H9 (cell line): Measurements from ENCODE around the gene HHLA2. TPM values are rescaled to one million over a fixed set of nuclear protein-coding genes. Genes with fewer than 3 reads are reported as not detected.

Experiments
- DNase-seq: peaks from one replicate; pipeline ENCODE4 v3.0.0-alpha.2; 2017
- H2AFZ ChIP-seq: one replicate; pipeline ENCODE4 v1.6.1; 2013; ENCODE audit warnings: mild to moderate bottlenecking, low read length, control low read depth, moderate library complexity
- H2AK5ac ChIP-seq: 2 replicates; pipeline ENCODE4 v1.6.1; 2013; ENCODE audit warnings: low read length, control low read depth, mixed read lengths; ENCODE audit not compliant: insufficient read length
- H2BK120ac ChIP-seq: one replicate; pipeline ENCODE4 v1.6.1; 2013; ENCODE audit warnings: low read depth, mild to moderate bottlenecking, low read length, control low read depth, inconsistent platforms; ENCODE audit not compliant: poor library complexity, severe bottlenecking
- H2BK12ac ChIP-seq: 2 replicates; pipeline ENCODE4 v1.6.1; 2013; ENCODE audit warnings: low read length, control low read depth, mixed read lengths, low read depth; ENCODE audit not compliant: insufficient read length
- H2BK15ac ChIP-seq: 2 replicates; pipeline ENCODE4 v1.6.1; 2013; ENCODE audit warnings: low read depth, low read length, control low read depth
- H2BK20ac ChIP-seq: one replicate; pipeline ENCODE4 v1.6.1; 2013; ENCODE audit warnings: low read depth, mild to moderate bottlenecking, low read length, control low read depth, inconsistent platforms; ENCODE audit not compliant: poor library complexity, severe bottlenecking
- H2BK5ac ChIP-seq: 2 replicates; pipeline ENCODE4 v1.6.1; 2013; ENCODE audit warnings: low read length, control low read depth, mixed read lengths; ENCODE audit not compliant: insufficient read length
- H3K14ac ChIP-seq: 2 replicates; pipeline ENCODE4 v1.6.1; 2013; ENCODE audit warnings: low read length, control low read depth; ENCODE audit not compliant: insufficient read depth
- H3K18ac ChIP-seq: 2 replicates; pipeline ENCODE4 v1.6.1; 2013; ENCODE audit warnings: low read depth, mild to moderate bottlenecking, mixed read lengths, low read length, control low read depth; ENCODE audit not compliant: insufficient read length
- H3K23ac ChIP-seq: 2 replicates; pipeline ENCODE4 v1.6.1; 2013; ENCODE audit warnings: low read length, control low read depth, mixed read lengths, low read depth; ENCODE audit not compliant: insufficient read length
- H3K23me2 ChIP-seq: 2 replicates; pipeline ENCODE4 v1.6.1; 2013; ENCODE audit warnings: low read depth, mild to moderate bottlenecking, mixed read lengths, low read length, control low read depth; ENCODE audit not compliant: insufficient read length, poor library complexity, severe bottlenecking
- H3K27ac ChIP-seq: 2 replicates; pipeline ENCODE4 v1.5.1; 2013; ENCODE audit warnings: low read length, control low read depth, mixed read lengths, low read depth; ENCODE audit not compliant: insufficient read length
- H3K27me3 ChIP-seq: 2 replicates; pipeline ENCODE4 v1.6.1; 2013; ENCODE audit warnings: low read length, control low read depth, inconsistent platforms; ENCODE audit not compliant: insufficient read depth
- H3K4ac ChIP-seq: 2 replicates; pipeline ENCODE4 v1.6.1; 2013; ENCODE audit warnings: low read depth, mild to moderate bottlenecking, control low read depth, inconsistent platforms, low read length, moderate library complexity
- H3K4me1 ChIP-seq: 2 replicates; pipeline ENCODE4 v1.6.1; 2013; ENCODE audit warnings: low read length, control low read depth, inconsistent platforms; ENCODE audit not compliant: insufficient read depth
- H3K4me2 ChIP-seq: 2 replicates; pipeline ENCODE4 v1.6.1; 2013; ENCODE audit warnings: low read length, control low read depth, mixed read lengths; ENCODE audit not compliant: insufficient read length, insufficient read depth
- H3K56ac ChIP-seq: 2 replicates; pipeline ENCODE4 v1.6.1; 2013; ENCODE audit warnings: low read depth, mild to moderate bottlenecking, mixed read lengths, low read length, control low read depth; ENCODE audit not compliant: insufficient read length
- H3K79me1 ChIP-seq: 2 replicates; pipeline ENCODE4 v1.6.1; 2013; ENCODE audit warnings: low read depth, mild to moderate bottlenecking, moderate library complexity, low read length, control low read depth, inconsistent platforms; ENCODE audit not compliant: insufficient read depth, poor library complexity, severe bottlenecking
- H3K79me2 ChIP-seq: 2 replicates; pipeline ENCODE4 v1.6.1; 2013; ENCODE audit warnings: low read length, control low read depth, inconsistent platforms; ENCODE audit not compliant: insufficient read depth
- H3K9ac ChIP-seq: 2 replicates; pipeline ENCODE4 v1.6.1; 2013; ENCODE audit warnings: low read length, control low read depth, mixed read lengths; ENCODE audit not compliant: insufficient read length; ENCODE audit errors: extremely low read depth
- H3K9me3 ChIP-seq: one replicate; pipeline ENCODE4 v1.6.1; 2013; ENCODE audit warnings: low read depth, low read length, inconsistent platforms; ENCODE audit not compliant: control insufficient read depth
- H3T11ph ChIP-seq: one replicate; pipeline ENCODE4 v1.6.1; 2013; ENCODE audit warnings: mild to moderate bottlenecking, low read length, control low read depth, inconsistent platforms
- H4K20me1 ChIP-seq: one replicate; pipeline ENCODE4 v1.6.1; 2013; ENCODE audit not compliant: control insufficient read depth, insufficient read length, insufficient read depth
- H4K5ac ChIP-seq: 2 replicates; pipeline ENCODE4 v1.6.1; 2013; ENCODE audit warnings: low read depth, mild to moderate bottlenecking, mixed read lengths, low read length, control low read depth; ENCODE audit not compliant: insufficient read length
- H4K8ac ChIP-seq: replicated peaks from 2 replicates; pipeline ENCODE4 v1.6.1; 2013; ENCODE audit warnings: low read length, control low read depth, mixed read lengths, low read depth; ENCODE audit not compliant: insufficient read length
- H4K91ac ChIP-seq: 2 replicates; pipeline ENCODE4 v1.6.1; 2013; ENCODE audit warnings: low read depth, mild to moderate bottlenecking, moderate library complexity, mixed read lengths, low read length, control low read depth; ENCODE audit not compliant: insufficient read length
- H3K27ac Mint-ChIP-seq, 3 experiments: 2 replicates in 2 of 3; 3 replicates in 1 of 3; pipeline ENCODE4 v1.8.0; 2020 to 2021; ENCODE audit warnings: mixed read lengths in 3 of 3, mild to moderate bottlenecking in 1 of 3, moderate library complexity in 1 of 3
- H3K27me3 Mint-ChIP-seq: 2 replicates; pipeline ENCODE4 v1.8.0; 2021; ENCODE audit warnings: low read depth, mild to moderate bottlenecking, moderate library complexity, mixed read lengths
- H3K36me3 Mint-ChIP-seq, 3 experiments: 2 replicates in 2 of 3; 3 replicates in 1 of 3; pipeline ENCODE4 v1.8.0; 2020 to 2021; ENCODE audit warnings: low read depth in 3 of 3, mixed read lengths in 3 of 3; ENCODE audit not compliant: insufficient read depth in 1 of 3
- H3K4me1 Mint-ChIP-seq, 2 experiments: 2 replicates each; pipeline ENCODE4 v1.8.0; 2020; ENCODE audit warnings: mixed read lengths in 2 of 2
- H3K4me3 Mint-ChIP-seq, 2 experiments: 2 replicates in 1 of 2; 3 replicates in 1 of 2; pipeline ENCODE4 v1.8.0; 2020 to 2021; ENCODE audit warnings: mild to moderate bottlenecking in 2 of 2, mixed read lengths in 2 of 2, moderate library complexity in 1 of 2
- H3K9me3 Mint-ChIP-seq, 2 experiments: 2 replicates in 1 of 2; 3 replicates in 1 of 2; pipeline ENCODE4 v1.8.0; 2020; ENCODE audit warnings: mild to moderate bottlenecking in 2 of 2, mixed read lengths in 2 of 2, moderate library complexity in 1 of 2
- CTCF ChIP-seq: fragments of 200-600 bp; sonication (generic); conservative IDR thresholded peaks from 3 replicates; pipeline ENCODE4 v1.8.0; 2021; ENCODE audit warnings: antibody characterized with exemption, mild to moderate bottlenecking
- WGBS: extraction: QIAGEN DNeasy Blood & Tissue Kit; methylation state at CpG from one replicate; pipeline ENCODE4 v1.1.7; 2013; ENCODE audit warnings: missing lambda C conversion rate, low lambda C conversion rate, mixed read lengths; ENCODE audit not compliant: insufficient read length; ENCODE audit errors: extremely low coverage; 5-methylcytosine and 5-hydroxymethylcytosine counted together
- total RNA-seq: library from RNA; stranded (reverse); gene quantifications from 2 replicates; pipeline ENCODE4 v1.2.1, GENCODE V29; 2021

HHLA2 gene
- total RNA-seq, 1 experiment from 2014 or later = not detected

DNA sequence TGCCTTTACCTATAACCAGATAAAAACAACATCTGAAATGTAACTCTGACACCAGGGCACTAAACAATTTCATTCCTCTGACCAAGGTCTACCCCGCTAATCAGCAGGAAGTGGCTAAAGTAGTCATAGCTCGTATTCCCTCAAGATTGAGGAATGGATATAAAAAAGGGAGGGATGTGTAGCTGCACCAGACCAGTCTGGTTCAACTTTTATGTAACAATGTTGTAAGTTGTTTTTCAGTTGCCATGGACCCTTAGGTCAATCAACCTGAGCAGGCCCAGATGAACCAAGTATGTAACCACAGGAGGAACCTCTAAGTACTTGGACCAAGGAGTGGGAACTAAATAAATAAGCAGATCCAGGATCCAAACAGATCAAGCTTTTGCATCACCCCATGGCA, 45.7 kb upstream of the HHLA2 start:
- no peak for DNase-seq
- no peaks in the 10 kb centered on the region for H3K4me1 ChIP-seq
- no peak overlapping the region for H3K18ac ChIP-seq
- H3K27me3 ChIP-seq = no peaks in the 10 kb centered on the region
- H3K27me3 Mint-ChIP-seq = no peaks in the 10 kb centered on the region
- peaks cover 1 to 3% of the 10 kb centered on the region in 2 experiments; a peak in 4 of 5 replicates for H3K9me3 Mint-ChIP-seq
- no peak overlapping the region for H4K91ac ChIP-seq
- H3K27ac ChIP-seq = no peak overlapping the region
- no peaks in the 10 kb centered on the region for H3K79me1 ChIP-seq
- H3K27ac Mint-ChIP-seq = no peak overlapping the region
- H3K9me3 ChIP-seq = no peaks in the 10 kb centered on the region
- H2BK12ac ChIP-seq = no peak overlapping the region
- H3K14ac ChIP-seq = no peak overlapping the region
- H3K36me3 Mint-ChIP-seq = peaks cover 0 to under 1% (median 0%) of the 10 kb centered on the region in 3 experiments; a peak in 3 of 7 replicates
- no peak overlapping the region for H3K9ac ChIP-seq
- H3K79me2 ChIP-seq = no peaks in the 10 kb centered on the region
- no peak overlapping the region for H3K56ac ChIP-seq
- no peak overlapping the region for H2AFZ ChIP-seq
- WGBS = no CpG with 5 or more reads among the region's 2 CpGs
- H3K4ac ChIP-seq = no peak overlapping the region
- H2AK5ac ChIP-seq = no peak overlapping the region
- no peak overlapping the region for H3K4me3 Mint-ChIP-seq
- H3K4me1 Mint-ChIP-seq = no peaks in the 10 kb centered on the region
- no peak for TF ChIP-seq CTCF
- no peak overlapping the region for H2BK5ac ChIP-seq
- no peaks in the 10 kb centered on the region for H4K20me1 ChIP-seq
- no peak overlapping the region for H3K23ac ChIP-seq
- no peak overlapping the region for H2BK20ac ChIP-seq
- no peak overlapping the region for H2BK120ac ChIP-seq
- no peak overlapping the region for H3K4me2 ChIP-seq
- no peak overlapping the region for H2BK15ac ChIP-seq
- H4K5ac ChIP-seq = no peak overlapping the region
- no peak overlapping the region for H3T11ph ChIP-seq
- no peak overlapping the region for H4K8ac ChIP-seq
- no peaks in the 10 kb centered on the region for H3K23me2 ChIP-seq
